Activated CD8-positive, alpha-beta T cell treated with anti-CD3 and anti-CD28 coated beads, Interleukin-2, amount 10 ng/mL, durations not matched to agents 7 days and 5 days (primary cell): ENCODE results near the gene C1orf94. TPM values are rescaled to one million over a fixed set of nuclear protein-coding genes. Genes with fewer than 3 reads are reported as not detected.

ENCODE experiments used
- ATAC-seq: fragments of 150-1000 bp; cut with Tn5 transposase; one replicate; pipeline ENCODE4 v1.10.0; 2021; ENCODE audit warnings: moderate library complexity
- CTCF ChIA-PET: fragments of 350-600 bp; sonication (Branson Sonifier 250); formaldehyde crosslinking; loops from one replicate; lab custom pipeline; 2021; ENCODE audit warnings: antibody characterized with exemption; lab: Charles Lee
- POLR2A ChIA-PET: fragments of 350-600 bp; sonication (Branson Sonifier 250); formaldehyde crosslinking; loops from one replicate; lab custom pipeline; 2021; ENCODE audit warnings: antibody characterized with exemption; lab: Charles Lee
- DNase-seq: peaks from one replicate; pipeline ENCODE4 v3.0.0-alpha.2; 2020
- H3K27ac Mint-ChIP-seq: one replicate; pipeline ENCODE4 v1.8.0; 2021; ENCODE audit warnings: mild to moderate bottlenecking, mixed read lengths
- H3K27me3 Mint-ChIP-seq: one replicate; pipeline ENCODE4 v1.8.0; 2021; ENCODE audit warnings: low read depth, mixed read lengths
- H3K36me3 Mint-ChIP-seq: one replicate; pipeline ENCODE4 v1.8.0; 2021; ENCODE audit warnings: low read depth, mixed read lengths
- H3K4me1 Mint-ChIP-seq: one replicate; pipeline ENCODE4 v1.8.0; 2021; ENCODE audit warnings: low read depth, mixed read lengths
- H3K4me3 Mint-ChIP-seq: one replicate; pipeline ENCODE4 v1.8.0; 2021; ENCODE audit warnings: mild to moderate bottlenecking, mixed read lengths
- H3K9me3 Mint-ChIP-seq: one replicate; pipeline ENCODE4 v1.8.0; 2022; ENCODE audit warnings: mixed read lengths; ENCODE audit not compliant: insufficient read depth
- total RNA-seq, 2 experiments: library from RNA; stranded (reverse); gene quantifications; one replicate each; pipeline ENCODE4 v1.2.3, GENCODE V29; 2021

Gene C1orf94
- total RNA-seq, 2 experiments from 2014 or later: not detected

- no peaks in the 10 kb centered on the region for H3K4me1 Mint-ChIP-seq
- no peak overlapping the region for H3K4me3 Mint-ChIP-seq
- H3K27ac Mint-ChIP-seq: no peak overlapping the region
- DNase-seq (no peak), ATAC-seq (no peak)
- H3K27me3 Mint-ChIP-seq: peaks cover 2% of the 10 kb centered on the region
- CTCF ChIA-PET: no interaction called here
- POLR2A ChIA-PET: no interaction called here
- no peaks in the 10 kb centered on the region for H3K9me3 Mint-ChIP-seq
- no peaks in the 10 kb centered on the region for H3K36me3 Mint-ChIP-seq
Observed at GRCh38 chr1:34267326-34267725, 90.6 kb downstream of the C1orf94 start.

GRCh38 chr1:34268311-34268954, 91.7 kb downstream of the C1orf94 start:
- DNase-seq: no peak
- POLR2A ChIA-PET: no interaction called here
- CTCF ChIA-PET: no interaction called here
- Mint-ChIP-seq H3K36me3 (no peaks in the 10 kb centered on the region), H3K4me3 (no peak overlapping the region), H3K4me1 (no peaks in the 10 kb centered on the region), H3K27ac (no peak overlapping the region), H3K27me3 (peaks cover 2% of the 10 kb centered on the region), H3K9me3 (no peaks in the 10 kb centered on the region)
- ATAC-seq: no peak

Other genes starting within 250 kb of the C1orf94 start
- not detected for gene CSMD2, start 11.7 kb upstream of the C1orf94 start, total RNA-seq